GM12865 (cell line): Measurements from ENCODE around the gene DLG1.

Experiments
- DNase-seq: peaks from one replicate; pipeline ENCODE4 v3.0.0; 2010; ENCODE audit warnings: low read depth
- H3K4me3 ChIP-seq: 2 replicates; pipeline ENCODE4 v1.5.1; 2011; ENCODE audit warnings: mild to moderate bottlenecking, low read depth, low read length, control low read depth
- CTCF ChIP-seq: IDR thresholded peaks from 2 replicates; pipeline ENCODE4 v1.5.1; 2011; ENCODE audit warnings: low read length, control low read depth, low read depth, inconsistent platforms; ENCODE audit not compliant: insufficient read depth; ENCODE audit errors: missing control alignments

The DLG1 gene

GRCh38 chr3:197191897-197192296, 106.5 kb downstream of the DLG1 start:
- no peak for TF ChIP-seq CTCF
- no peak overlapping the region for H3K4me3 ChIP-seq
- no peak for DNase-seq

GRCh38 chr3:197189623-197190022, 108.8 kb downstream of the DLG1 start:
- DNase-seq, result no peak
- no peak for TF ChIP-seq CTCF
- no peak overlapping the region for H3K4me3 ChIP-seq

GRCh38 chr3:197188963-197189362, 109.4 kb downstream of the DLG1 start:
- DNase-seq, result no peak
- H3K4me3 ChIP-seq, result no peak overlapping the region
- no peak for TF ChIP-seq CTCF

- TF ChIP-seq CTCF, result peak; percentile 68
- H3K4me3 ChIP-seq, result no peak overlapping the region
- DNase-seq, result peak; percentile 75
These were observed 111.4 kb downstream of the DLG1 start for GRCh38 chr3:197186887-197187588.

- no peak overlapping the region for H3K4me3 ChIP-seq
- TF ChIP-seq CTCF, result no peak
- DNase-seq, result no peak
These were observed 114.8 kb downstream of the DLG1 start for GRCh38 chr3:197183582-197183981.

- no peak for DNase-seq
- H3K4me3 ChIP-seq, result no peak overlapping the region
- TF ChIP-seq CTCF, result no peak
These were observed 116.7 kb downstream of the DLG1 start for GRCh38 chr3:197181741-197182140.

- TF ChIP-seq CTCF, result no peak
- no peak overlapping the region for H3K4me3 ChIP-seq
These were observed 119.4 kb downstream of the DLG1 start for GRCh38 chr3:197178998-197179397.

More at GRCh38 chr3:197178998-197179397, 119.4 kb downstream of the DLG1 start:
- no peak for DNase-seq
